Upper lobe of left lung (tissue), 4 donors: ENCODE results near the gene VPS29.

Experiments
- CTCF ChIP-seq, 6 experiments: fragments of 450-650 bp in 4 of 6; fragments of 200-600 bp in 2 of 6; sonication (generic) in 2 of 6; IDR thresholded peaks; one replicate each; pipeline ENCODE4 v1.5.1; 2016 to 2019; ENCODE audit warnings: antibody characterized with exemption in 6 of 6
- POLR2A ChIP-seq, 4 donors: fragments of 450-650 bp; IDR thresholded peaks; one replicate each; pipeline ENCODE4 v1.5.1; 2016 to 2017; ENCODE audit warnings: antibody characterized with exemption in 4 of 4, mild to moderate bottlenecking in 2 of 4
- POLR2AphosphoS5 ChIP-seq, 2 donors: sonication (generic); formaldehyde crosslinking; IDR thresholded peaks; one replicate each; pipeline ENCODE4 v1.5.1; 2017; ENCODE audit warnings: antibody characterized with exemption in 2 of 2

GRCh38 chr12:110458756-110459155 lies 43.2 kb downstream of the VPS29 start:
- TF ChIP-seq POLR2A (IDR thresholded peaks at IDR 0.05) (no peak), CTCF (IDR thresholded peaks at IDR 0.05) (no peak), POLR2AphosphoS5 (IDR thresholded peaks at IDR 0.05) (no peak)
